ENCODE measurements around the gene SIGLEC11.

SIGLEC11 gene

GRCh38 chr19:49999371-50000010 lies 38.5 kb upstream of the SIGLEC11 start:
- Mint-ChIP-seq H3K4me3 (no peak overlapping the region), H3K4me1 (peaks cover 4% of the 10 kb centered on the region), H3K36me3 (ENCODE audit: low read depth) (peaks cover 20% of the 10 kb centered on the region), H3K27me3 (ENCODE audit: low read depth, poor library complexity) (no peaks in the 10 kb centered on the region), H3K9me3 (no peaks in the 10 kb centered on the region), H3K27ac (no peak overlapping the region)
- no peak for TF ChIP-seq CTCF (IDR thresholded peaks at IDR 0.05)
- DNase-seq, result no peak

DNA sequence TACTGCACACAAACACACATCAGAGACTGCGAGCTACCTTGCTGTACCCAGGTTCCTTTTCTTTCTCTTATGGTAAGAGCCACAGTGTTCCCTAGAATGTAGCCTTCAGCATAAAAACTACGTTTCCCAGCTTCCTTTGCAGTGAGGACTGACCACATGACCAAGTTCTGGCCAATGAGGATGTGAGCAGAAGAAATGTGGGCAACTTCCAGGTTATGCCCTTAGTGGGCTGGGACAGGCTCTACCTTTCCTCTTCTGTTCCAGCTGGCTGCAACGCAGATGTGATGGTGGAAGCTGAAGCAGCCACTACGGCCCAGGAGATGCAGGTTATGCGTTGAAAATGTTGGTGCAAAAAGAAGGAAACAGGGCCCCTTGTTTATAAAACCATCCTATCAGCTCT lies 36.7 kb upstream of the SIGLEC11 start:
- H3K9me3 Mint-ChIP-seq, result no peaks in the 10 kb centered on the region
- H3K27me3 Mint-ChIP-seq (ENCODE audit: low read depth, poor library complexity), result no peaks in the 10 kb centered on the region
- H3K27ac Mint-ChIP-seq, result no peak overlapping the region
- peak; percentile 26 for DNase-seq
- peaks cover 36% of the 10 kb centered on the region for H3K36me3 Mint-ChIP-seq (ENCODE audit: low read depth)
- no peak overlapping the region for H3K4me3 Mint-ChIP-seq
- peaks cover 4% of the 10 kb centered on the region for H3K4me1 Mint-ChIP-seq
- TF ChIP-seq CTCF (IDR thresholded peaks at IDR 0.05), result no peak

- no peak for DNase-seq
- Mint-ChIP-seq H3K9me3 (no peaks in the 10 kb centered on the region), H3K36me3 (ENCODE audit: low read depth) (peaks cover 48% of the 10 kb centered on the region), H3K27ac (no peak overlapping the region), H3K27me3 (ENCODE audit: low read depth, poor library complexity) (peaks cover 9% of the 10 kb centered on the region), H3K4me1 (no peaks in the 10 kb centered on the region), H3K4me3 (no peak overlapping the region)
- no peak for TF ChIP-seq CTCF (IDR thresholded peaks at IDR 0.05)
These were observed 27.5 kb upstream of the SIGLEC11 start for GRCh38 chr19:49988433-49988832.

- H3K36me3 Mint-ChIP-seq (ENCODE audit: low read depth), result peaks cover 45% of the 10 kb centered on the region
- no peak for DNase-seq
- TF ChIP-seq CTCF (IDR thresholded peaks at IDR 0.05), result no peak
- no peaks in the 10 kb centered on the region for H3K9me3 Mint-ChIP-seq
- H3K27ac Mint-ChIP-seq, result no peak overlapping the region
- H3K27me3 Mint-ChIP-seq (ENCODE audit: low read depth, poor library complexity), result peaks cover 9% of the 10 kb centered on the region
- no peak overlapping the region for H3K4me3 Mint-ChIP-seq
- H3K4me1 Mint-ChIP-seq, result no peaks in the 10 kb centered on the region
These were observed 27.0 kb upstream of the SIGLEC11 start for GRCh38 chr19:49988007-49988406.

DNA sequence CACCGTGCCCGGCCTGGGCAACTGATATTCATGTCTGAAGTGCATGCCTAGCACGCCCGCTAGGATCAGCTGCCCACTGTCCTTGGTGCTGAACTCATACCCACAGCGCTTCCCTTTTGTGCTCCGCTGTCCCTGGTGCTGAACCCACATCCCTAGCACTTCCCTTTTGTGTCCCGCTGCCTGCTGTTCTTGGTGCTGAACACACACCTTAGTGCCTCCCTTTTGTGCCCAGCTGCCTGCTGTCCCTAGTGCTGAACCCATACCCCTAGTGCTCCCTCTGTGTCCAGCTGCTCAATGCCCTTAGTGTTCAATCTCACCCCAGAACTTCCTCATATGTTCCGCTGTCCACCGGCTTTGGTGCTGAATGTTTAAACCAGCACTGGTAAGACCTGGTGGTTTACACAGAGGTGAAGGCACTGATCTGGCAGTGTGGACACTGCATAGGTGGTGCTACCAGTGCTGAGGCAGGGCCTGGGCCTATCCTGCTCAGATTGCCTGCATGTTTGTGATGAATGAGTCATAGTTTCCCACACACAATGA lies 26.3 kb upstream of the SIGLEC11 start:
- H3K9me3 Mint-ChIP-seq, result no peaks in the 10 kb centered on the region
- H3K4me1 Mint-ChIP-seq, result no peaks in the 10 kb centered on the region
- no peak overlapping the region for H3K27ac Mint-ChIP-seq
- H3K4me3 Mint-ChIP-seq, result no peak overlapping the region
- peaks cover 38% of the 10 kb centered on the region for H3K36me3 Mint-ChIP-seq (ENCODE audit: low read depth)
- peaks cover 9% of the 10 kb centered on the region for H3K27me3 Mint-ChIP-seq (ENCODE audit: low read depth, poor library complexity)
- no peak for TF ChIP-seq CTCF (IDR thresholded peaks at IDR 0.05)
- DNase-seq, result peak; percentile 98

- Mint-ChIP-seq H3K27ac (no peak overlapping the region), H3K9me3 (no peaks in the 10 kb centered on the region), H3K4me3 (no peak overlapping the region), H3K36me3 (ENCODE audit: low read depth) (peaks cover 38% of the 10 kb centered on the region), H3K27me3 (ENCODE audit: low read depth, poor library complexity) (peaks cover 9% of the 10 kb centered on the region), H3K4me1 (no peaks in the 10 kb centered on the region)
- no peak for TF ChIP-seq CTCF (IDR thresholded peaks at IDR 0.05)
- DNase-seq, result no peak
These were observed 25.4 kb upstream of the SIGLEC11 start for GRCh38 chr19:49986354-49986753.
